Neuronal stem cell (in vitro differentiated cells): ENCODE measurements around the gene CKMT2. TPM values are rescaled to one million over a fixed set of nuclear protein-coding genes. Genes with fewer than 3 reads are reported as not detected.

Source experiments
- DNase-seq: peaks from one replicate; pipeline ENCODE4 v3.0.0-alpha.2; 2013; ENCODE audit warnings: low spot score
- H2AFZ ChIP-seq: one replicate; pipeline ENCODE4 v1.6.1; 2013; ENCODE audit warnings: mild to moderate bottlenecking, low read length, inconsistent platforms
- H2AK5ac ChIP-seq: 2 replicates; pipeline ENCODE4 v1.6.1; 2013; ENCODE audit warnings: low read depth, mild to moderate bottlenecking, inconsistent platforms, low read length, moderate library complexity, mixed read lengths
- H2BK120ac ChIP-seq: 2 replicates; pipeline ENCODE4 v1.6.1; 2013; ENCODE audit warnings: low read depth, mild to moderate bottlenecking, inconsistent platforms, low read length, moderate library complexity, mixed read lengths
- H2BK12ac ChIP-seq: one replicate; pipeline ENCODE4 v1.6.1; 2013; ENCODE audit warnings: low read length, inconsistent platforms
- H2BK15ac ChIP-seq: 2 replicates; pipeline ENCODE4 v1.6.1; 2013; ENCODE audit warnings: mild to moderate bottlenecking, low read length, inconsistent platforms, mixed read lengths
- H2BK5ac ChIP-seq: one replicate; pipeline ENCODE4 v1.6.1; 2013; ENCODE audit warnings: inconsistent platforms, mild to moderate bottlenecking, low read length, moderate library complexity
- H3K14ac ChIP-seq: one replicate; pipeline ENCODE4 v1.6.1; 2013; ENCODE audit warnings: low read length, inconsistent platforms
- H3K18ac ChIP-seq: 2 replicates; pipeline ENCODE4 v1.6.1; 2013; ENCODE audit warnings: low read length, inconsistent platforms
- H3K23ac ChIP-seq: 2 replicates; pipeline ENCODE4 v1.6.1; 2013; ENCODE audit warnings: low read depth, mild to moderate bottlenecking, mixed read lengths, low read length, inconsistent platforms; ENCODE audit not compliant: poor library complexity
- H3K27ac ChIP-seq: replicated peaks from 3 replicates; pipeline ENCODE4 v1.5.1; 2013; ENCODE audit warnings: low read length, inconsistent platforms
- H3K27me3 ChIP-seq, 3 experiments: 2 replicates each; pipeline ENCODE4 v1.6.1; 2013; ENCODE audit warnings: low read length in 3 of 3, mild to moderate bottlenecking in 2 of 3, inconsistent platforms in 1 of 3, low read depth in 1 of 3, mixed read lengths in 1 of 3, moderate library complexity in 1 of 3; ENCODE audit not compliant: control insufficient read depth in 3 of 3, insufficient read depth in 3 of 3
- H3K36me3 ChIP-seq, 2 donors: replicated peaks in 1 of 2; 2 replicates each; pipeline ENCODE4 v1.6.1; 2013; ENCODE audit warnings: low read length in 2 of 2; ENCODE audit not compliant: control insufficient read depth in 2 of 2, insufficient read depth in 2 of 2
- H3K4ac ChIP-seq: 2 replicates; pipeline ENCODE4 v1.6.1; 2013; ENCODE audit warnings: inconsistent platforms, mild to moderate bottlenecking, low read length, moderate library complexity
- H3K4me1 ChIP-seq, 2 donors: 1 replicate in 1 of 2; 2 replicates in 1 of 2; pipeline ENCODE4 v1.6.1; 2013; ENCODE audit warnings: low read length in 2 of 2, low read depth in 1 of 2; ENCODE audit not compliant: control insufficient read depth in 2 of 2, insufficient read depth in 1 of 2
- H3K4me2 ChIP-seq: one replicate; pipeline ENCODE4 v1.6.1; 2013; ENCODE audit warnings: mild to moderate bottlenecking, low read length, inconsistent platforms; ENCODE audit not compliant: insufficient read depth, poor library complexity, severe bottlenecking
- H3K4me3 ChIP-seq, 2 donors: 2 replicates each; pipeline ENCODE4 v1.5.1; 2013; ENCODE audit warnings: low read length in 2 of 2, mild to moderate bottlenecking in 2 of 2, inconsistent platforms in 1 of 2, moderate library complexity in 1 of 2
- H3K79me1 ChIP-seq: one replicate; pipeline ENCODE4 v1.6.1; 2013; ENCODE audit warnings: low read depth, mild to moderate bottlenecking, inconsistent platforms, low read length, moderate library complexity
- H3K9ac ChIP-seq: one replicate; pipeline ENCODE4 v1.6.1; 2013; ENCODE audit warnings: mild to moderate bottlenecking, low read depth, low read length, inconsistent platforms; ENCODE audit not compliant: poor library complexity
- H3K9me3 ChIP-seq, 2 donors: replicated peaks in 1 of 2; 2 replicates each; pipeline versions ENCODE3 to v1.6.1; 2013; ENCODE audit warnings: low read length in 2 of 2, mild to moderate bottlenecking in 2 of 2, inconsistent platforms in 1 of 2, low read depth in 1 of 2, mixed read lengths in 1 of 2, moderate library complexity in 1 of 2; ENCODE audit not compliant: control insufficient read depth in 2 of 2, insufficient read depth in 1 of 2
- H4K8ac ChIP-seq: one replicate; pipeline ENCODE4 v1.6.1; 2013; ENCODE audit warnings: low read depth, mild to moderate bottlenecking, inconsistent platforms, low read length, moderate library complexity
- H4K91ac ChIP-seq: one replicate; pipeline ENCODE4 v1.6.1; 2013; ENCODE audit warnings: low read length, low read depth, mild to moderate bottlenecking, inconsistent platforms; ENCODE audit not compliant: poor library complexity
- WGBS, 2 donors: extraction: QIAGEN DNeasy Blood & Tissue Kit; methylation state at CpG; one replicate each; pipeline ENCODE4 v1.1.7; 2013; ENCODE audit warnings: missing lambda C conversion rate in 2 of 2, mixed read lengths in 1 of 2; ENCODE audit not compliant: insufficient read length in 2 of 2, insufficient replicate concordance in 1 of 2; ENCODE audit errors: extremely low coverage in 2 of 2; 5-methylcytosine and 5-hydroxymethylcytosine counted together
- small RNA-seq: library from polyadenylated mRNA; stranded (forward); fragments of <200 nt; extraction: miRNeasy Mini kit (QIAGEN cat#:217004); gene quantifications from one replicate; pipeline ENCODE3, GENCODE V24; 2013; ENCODE audit not compliant: insufficient read depth

Gene CKMT2

GRCh38 chr5:81315830-81316229, 82.7 kb downstream of the CKMT2 start:
- Histone ChIP-seq H4K8ac (no peak overlapping the region), H3K9ac (no peak overlapping the region), H2BK120ac (no peak overlapping the region), H3K4ac (no peak overlapping the region), H3K79me1 (no peaks in the 10 kb centered on the region), H2BK15ac (no peak overlapping the region), H4K91ac (no peak overlapping the region), H2AFZ (no peak overlapping the region), H2AK5ac (no peak overlapping the region), H3K27ac (no peak overlapping the region), H3K27me3 (no peaks in the 10 kb centered on the region), H3K9me3 (no peaks in the 10 kb centered on the region), H3K23ac (no peak overlapping the region), H3K4me1 (no peaks in the 10 kb centered on the region), H3K36me3 (peaks cover 3 to 37% of the 10 kb centered on the region in 2 donors), H3K4me3 (no peak overlapping the region), H3K18ac (no peak overlapping the region), H2BK5ac (no peak overlapping the region), H3K14ac (no peak overlapping the region), H3K4me2 (no peak overlapping the region), H2BK12ac (no peak overlapping the region)
- no peak for DNase-seq
- no CpG with 5 or more reads among the region's 4 CpGs for WGBS, 2 donors

Small RNAs within 50 kb of the gene (small RNA-seq; reads per million reads assigned to genes)
- gene AC026436.1 = not detected
